NCI-H1092 (cell line): ENCODE data around the gene FLNC.

Experiments
- DNase-seq: peaks from one replicate; lab custom pipeline; 2025; lab: John Stamatoyannopoulos, UW

FLNC gene

GRCh38 chr7:128804484-128804883 lies 25.7 kb upstream of the FLNC start:
- no peak for DNase-seq

- DNase-seq, result no peak
Observed at GRCh38 chr7:128805225-128805624, 25.0 kb upstream of the FLNC start.

GRCh38 chr7:128807191-128807590 lies 23.0 kb upstream of the FLNC start:
- no peak for DNase-seq

GRCh38 chr7:128809363-128809762 lies 20.8 kb upstream of the FLNC start:
- DNase-seq, result no peak

GRCh38 chr7:128810473-128810872 lies 19.7 kb upstream of the FLNC start:
- no peak for DNase-seq

- no peak for DNase-seq
Observed at GRCh38 chr7:128810997-128811396, 19.2 kb upstream of the FLNC start.

GRCh38 chr7:128811631-128812430 lies 18.4 kb upstream of the FLNC start:
- DNase-seq, result no peak

- DNase-seq, result peak; percentile 37
Observed at GRCh38 chr7:128812514-128813168, 17.6 kb upstream of the FLNC start.

GRCh38 chr7:128814499-128814898 lies 15.7 kb upstream of the FLNC start:
- no peak for DNase-seq

- DNase-seq, result no peak
Observed at GRCh38 chr7:128815289-128815942, 14.8 kb upstream of the FLNC start.

GRCh38 chr7:128818694-128819093 lies 11.5 kb upstream of the FLNC start:
- DNase-seq, result no peak

- DNase-seq, result no peak
Observed at GRCh38 chr7:128821724-128822123, 8.5 kb upstream of the FLNC start.

- DNase-seq, result no peak
Observed at GRCh38 chr7:128826512-128826911, 3.7 kb upstream of the FLNC start.

- no peak for DNase-seq
Observed at GRCh38 chr7:128826916-128827247, 3.3 kb upstream of the FLNC start.

- DNase-seq, result no peak
Observed at GRCh38 chr7:128827248-128827958, 2.8 kb upstream of the FLNC start.

- DNase-seq, result no peak
Observed at GRCh38 chr7:128827971-128828711, 2.1 kb upstream of the FLNC start.

GRCh38 chr7:128829391-128830166 lies 627 bp upstream of the FLNC start:
- DNase-seq, result no peak

GRCh38 chr7:128831178-128831993 lies 1.2 kb downstream of the FLNC start:
- no peak for DNase-seq

- no peak for DNase-seq
Observed at GRCh38 chr7:128831994-128832879, 2.0 kb downstream of the FLNC start.
